GM12878 (cell line): ENCODE results near the gene SNAI3. TPM values are rescaled to one million over a fixed set of nuclear protein-coding genes. Genes with fewer than 3 reads are reported as not detected.

Experiments
- BCL3 ChIP-seq: IDR thresholded peaks from 2 replicates; pipeline ENCODE4 v1.6.1; 2011; ENCODE audit warnings: borderline replicate concordance, low read depth, mild to moderate bottlenecking, moderate library complexity, low read length; ENCODE audit not compliant: insufficient read depth, poor library complexity, severe bottlenecking
- BMI1 ChIP-seq: fragments of 450-650 bp; IDR thresholded peaks from 2 replicates; pipeline ENCODE4 v1.6.1; 2016; ENCODE audit warnings: mild to moderate bottlenecking, moderate library complexity, borderline replicate concordance
- CHD4 ChIP-seq: fragments of 200-600 bp; sonication (generic); IDR thresholded peaks from 2 replicates; pipeline ENCODE4 v1.6.1; 2016; ENCODE audit warnings: mild to moderate bottlenecking
- DPF2 ChIP-seq: fragments of 450-650 bp; IDR thresholded peaks from 2 replicates; pipeline ENCODE4 v1.6.1; 2017; ENCODE audit warnings: mild to moderate bottlenecking
- IRF3 ChIP-seq: fragments of 450-650 bp; IDR thresholded peaks from 2 replicates; pipeline ENCODE4 v1.6.1; 2014; ENCODE audit warnings: mild to moderate bottlenecking
- MEF2B ChIP-seq: fragments of 450-650 bp; IDR thresholded peaks from 2 replicates; pipeline ENCODE4 v1.6.1; 2018; ENCODE audit warnings: mild to moderate bottlenecking, moderate library complexity; ENCODE audit not compliant: partially characterized antibody, poor library complexity, severe bottlenecking
- SIN3A ChIP-seq: IDR thresholded peaks from 2 replicates; pipeline ENCODE4 v1.6.1; 2012; ENCODE audit warnings: low read depth, low read length, improper control_type of control experiment
- polyA plus RNA-seq, 11 experiments: library from polyadenylated mRNA; depleted of rRNA in 4 of 11; unstranded in 6 of 11; stranded (reverse) in 5 of 11; fragments of >200 nt; fragmentation: Nextera tagmentation in 4 of 11; fragmentation: Illumina TruSeq in 1 of 11; extraction: Ambion mirVana in 4 of 11; extraction: Trizol in 1 of 11; gene quantifications; 1 replicate in 1 of 11; 2 replicates in 10 of 11; pipeline versions ENCODE4 v1.2.1 to v1.2.3, GENCODE V29; 2011 to 2016; ENCODE audit warnings: inconsistent platforms in 2 of 11, missing spikeins in 2 of 11, low read depth in 1 of 11
- total RNA-seq, 4 experiments: library from RNA; depleted of rRNA in 3 of 4; stranded (reverse); fragments of >200 nt in 3 of 4; fragmentation: Illumina TruSeq in 1 of 4; extraction: Trizol in 1 of 4; gene quantifications; 2 replicates each; pipeline versions ENCODE4 v1.2.1 to v1.2.3, GENCODE V29; 2013 to 2021
- TF ChIP-seq, protein P1 (sequence below): IDR thresholded peaks from 2 replicates; pipeline ENCODE4 v1.6.1; 2011; ENCODE audit warnings: borderline replicate concordance, low read depth, mild to moderate bottlenecking, moderate library complexity, mixed read lengths, low read length; ENCODE audit not compliant: insufficient read depth; ENCODE audit errors: extremely low read length
- TF ChIP-seq, protein P2 (sequence below): fragments of 450-650 bp; formaldehyde crosslinking; IDR thresholded peaks from 2 replicates; pipeline ENCODE4 v1.4.0; 2020; ENCODE audit warnings: mild to moderate bottlenecking, moderate library complexity

SNAI3 gene
- total and polyA plus RNA-seq, 10 of the 15 experiments (the other 5 are each of a cell fraction or from before 2014, with no cell fraction given), result 0.21 to 7.4 (median 3.0) TPM

DNA sequence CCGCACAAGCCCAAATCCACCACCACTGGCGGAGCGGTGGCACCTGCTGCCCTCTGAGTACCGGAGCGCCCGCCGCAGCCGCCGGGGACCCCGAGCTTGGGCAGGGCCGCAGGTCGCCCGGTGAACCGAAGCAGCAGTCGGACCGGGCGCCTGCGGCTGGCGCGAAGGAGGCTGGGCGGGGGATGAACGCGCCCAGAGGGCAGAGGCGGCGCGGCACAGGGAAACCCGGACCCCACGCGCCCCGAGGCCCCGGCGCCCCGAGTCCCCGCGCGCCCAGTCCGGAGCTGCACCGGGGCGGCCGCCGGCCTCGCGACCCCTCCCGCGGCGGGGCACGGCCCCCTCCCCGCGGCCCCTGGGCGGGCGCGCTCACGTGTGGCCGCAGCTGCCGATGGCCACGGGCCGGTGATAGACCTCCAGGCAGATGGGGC is 19.5 kb upstream of the SNAI3 start (continued):
- TF ChIP-seq, protein P1, sequence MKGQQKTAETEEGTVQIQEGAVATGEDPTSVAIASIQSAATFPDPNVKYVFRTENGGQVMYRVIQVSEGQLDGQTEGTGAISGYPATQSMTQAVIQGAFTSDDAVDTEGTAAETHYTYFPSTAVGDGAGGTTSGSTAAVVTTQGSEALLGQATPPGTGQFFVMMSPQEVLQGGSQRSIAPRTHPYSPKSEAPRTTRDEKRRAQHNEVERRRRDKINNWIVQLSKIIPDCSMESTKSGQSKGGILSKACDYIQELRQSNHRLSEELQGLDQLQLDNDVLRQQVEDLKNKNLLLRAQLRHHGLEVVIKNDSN, result no peak
- TF ChIP-seq DPF2, result no peak
- no peak for TF ChIP-seq IRF3
- no peak for TF ChIP-seq SIN3A
- TF ChIP-seq CHD4, result no peak
- TF ChIP-seq BCL3, result no peak
- no peak for TF ChIP-seq MEF2B
- TF ChIP-seq, protein P2, sequence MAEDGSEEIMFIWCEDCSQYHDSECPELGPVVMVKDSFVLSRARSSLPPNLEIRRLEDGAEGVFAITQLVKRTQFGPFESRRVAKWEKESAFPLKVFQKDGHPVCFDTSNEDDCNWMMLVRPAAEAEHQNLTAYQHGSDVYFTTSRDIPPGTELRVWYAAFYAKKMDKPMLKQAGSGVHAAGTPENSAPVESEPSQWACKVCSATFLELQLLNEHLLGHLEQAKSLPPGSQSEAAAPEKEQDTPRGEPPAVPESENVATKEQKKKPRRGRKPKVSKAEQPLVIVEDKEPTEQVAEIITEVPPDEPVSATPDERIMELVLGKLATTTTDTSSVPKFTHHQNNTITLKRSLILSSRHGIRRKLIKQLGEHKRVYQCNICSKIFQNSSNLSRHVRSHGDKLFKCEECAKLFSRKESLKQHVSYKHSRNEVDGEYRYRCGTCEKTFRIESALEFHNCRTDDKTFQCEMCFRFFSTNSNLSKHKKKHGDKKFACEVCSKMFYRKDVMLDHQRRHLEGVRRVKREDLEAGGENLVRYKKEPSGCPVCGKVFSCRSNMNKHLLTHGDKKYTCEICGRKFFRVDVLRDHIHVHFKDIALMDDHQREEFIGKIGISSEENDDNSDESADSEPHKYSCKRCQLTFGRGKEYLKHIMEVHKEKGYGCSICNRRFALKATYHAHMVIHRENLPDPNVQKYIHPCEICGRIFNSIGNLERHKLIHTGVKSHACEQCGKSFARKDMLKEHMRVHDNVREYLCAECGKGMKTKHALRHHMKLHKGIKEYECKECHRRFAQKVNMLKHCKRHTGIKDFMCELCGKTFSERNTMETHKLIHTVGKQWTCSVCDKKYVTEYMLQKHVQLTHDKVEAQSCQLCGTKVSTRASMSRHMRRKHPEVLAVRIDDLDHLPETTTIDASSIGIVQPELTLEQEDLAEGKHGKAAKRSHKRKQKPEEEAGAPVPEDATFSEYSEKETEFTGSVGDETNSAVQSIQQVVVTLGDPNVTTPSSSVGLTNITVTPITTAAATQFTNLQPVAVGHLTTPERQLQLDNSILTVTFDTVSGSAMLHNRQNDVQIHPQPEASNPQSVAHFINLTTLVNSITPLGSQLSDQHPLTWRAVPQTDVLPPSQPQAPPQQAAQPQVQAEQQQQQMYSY, result no peak
- no peak for TF ChIP-seq BMI1
